C4-2B (cell line): ENCODE data around the gene ZNF26.

Experiments
- ZFX ChIP-seq: fragments of 450-650 bp; IDR thresholded peaks from 2 replicates; pipeline ENCODE4 v1.6.1; 2017
- TF ChIP-seq, protein P1 (sequence below): fragments of 450-650 bp; conservative IDR thresholded peaks from 2 replicates; pipeline ENCODE4 v1.5.1; 2017; ENCODE audit warnings: mild to moderate bottlenecking

DNA sequence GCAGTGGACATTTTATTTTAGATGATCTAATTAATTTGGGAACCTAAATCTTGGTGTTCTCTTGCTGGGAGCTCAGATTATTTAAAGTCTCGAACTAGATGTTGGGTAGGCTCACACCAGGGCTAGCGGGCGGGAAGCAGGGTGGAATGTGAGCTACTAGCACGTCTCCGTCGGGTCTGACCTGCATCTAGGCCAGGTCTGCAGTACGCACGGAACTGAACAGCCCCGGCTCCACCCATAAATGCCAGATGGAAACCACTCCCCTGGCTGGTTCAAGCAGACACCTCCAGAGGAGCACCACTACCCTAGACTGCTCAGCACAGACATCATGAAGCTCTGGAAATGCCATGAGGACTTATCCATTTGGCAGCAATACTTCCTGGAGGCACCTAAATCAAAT, 40.4 kb upstream of the ZNF26 start:
- TF ChIP-seq, protein P1, sequence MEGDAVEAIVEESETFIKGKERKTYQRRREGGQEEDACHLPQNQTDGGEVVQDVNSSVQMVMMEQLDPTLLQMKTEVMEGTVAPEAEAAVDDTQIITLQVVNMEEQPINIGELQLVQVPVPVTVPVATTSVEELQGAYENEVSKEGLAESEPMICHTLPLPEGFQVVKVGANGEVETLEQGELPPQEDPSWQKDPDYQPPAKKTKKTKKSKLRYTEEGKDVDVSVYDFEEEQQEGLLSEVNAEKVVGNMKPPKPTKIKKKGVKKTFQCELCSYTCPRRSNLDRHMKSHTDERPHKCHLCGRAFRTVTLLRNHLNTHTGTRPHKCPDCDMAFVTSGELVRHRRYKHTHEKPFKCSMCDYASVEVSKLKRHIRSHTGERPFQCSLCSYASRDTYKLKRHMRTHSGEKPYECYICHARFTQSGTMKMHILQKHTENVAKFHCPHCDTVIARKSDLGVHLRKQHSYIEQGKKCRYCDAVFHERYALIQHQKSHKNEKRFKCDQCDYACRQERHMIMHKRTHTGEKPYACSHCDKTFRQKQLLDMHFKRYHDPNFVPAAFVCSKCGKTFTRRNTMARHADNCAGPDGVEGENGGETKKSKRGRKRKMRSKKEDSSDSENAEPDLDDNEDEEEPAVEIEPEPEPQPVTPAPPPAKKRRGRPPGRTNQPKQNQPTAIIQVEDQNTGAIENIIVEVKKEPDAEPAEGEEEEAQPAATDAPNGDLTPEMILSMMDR: no peak
- TF ChIP-seq ZFX: no peak
